HG03378 (cell line): ENCODE measurements around the gene ABCB11.

Source experiments
- ATAC-seq: cut with Tn5 transposase; IDR thresholded peaks from one replicate; pipeline ENCODE4 v1.9.1; 2021; ENCODE audit warnings: mild to moderate bottlenecking, moderate library complexity; ENCODE audit not compliant: unreplicated experiment

ABCB11 gene

GRCh38 chr2:169010633-169011460 is 20.3 kb downstream of the ABCB11 start:
- ATAC-seq, result no peak

GRCh38 chr2:169009865-169010579 is 21.1 kb downstream of the ABCB11 start:
- no peak for ATAC-seq

DNA sequence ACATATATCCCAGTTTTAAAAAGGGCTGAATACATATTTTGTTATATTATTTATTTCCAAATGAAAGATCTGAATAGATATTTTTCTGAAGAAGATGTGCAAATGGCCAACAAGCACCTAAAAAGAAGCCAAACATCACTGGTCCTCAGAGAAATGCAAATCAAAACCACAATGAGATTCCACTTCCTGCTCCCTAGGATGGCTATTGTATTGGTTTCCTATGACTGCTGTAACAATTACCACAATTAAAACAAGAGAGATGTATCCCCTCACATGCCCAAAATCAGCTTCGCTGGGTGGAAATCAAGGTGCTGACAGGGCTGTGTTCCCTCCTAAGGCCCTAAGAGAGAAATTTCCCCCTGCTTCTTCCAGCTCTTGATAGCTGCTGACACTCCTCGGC is 23.2 kb downstream of the ABCB11 start:
- no peak for ATAC-seq

GRCh38 chr2:169007356-169007755 is 23.8 kb downstream of the ABCB11 start:
- no peak for ATAC-seq

- ATAC-seq, result no peak
These were observed 24.5 kb downstream of the ABCB11 start for GRCh38 chr2:169006665-169007064.

GRCh38 chr2:169005994-169006393 is 25.1 kb downstream of the ABCB11 start:
- ATAC-seq, result no peak

- ATAC-seq, result no peak
These were observed 26.0 kb downstream of the ABCB11 start for GRCh38 chr2:169005080-169005598.

- ATAC-seq, result no peak
These were observed 28.9 kb downstream of the ABCB11 start for GRCh38 chr2:169002161-169002738.

DNA sequence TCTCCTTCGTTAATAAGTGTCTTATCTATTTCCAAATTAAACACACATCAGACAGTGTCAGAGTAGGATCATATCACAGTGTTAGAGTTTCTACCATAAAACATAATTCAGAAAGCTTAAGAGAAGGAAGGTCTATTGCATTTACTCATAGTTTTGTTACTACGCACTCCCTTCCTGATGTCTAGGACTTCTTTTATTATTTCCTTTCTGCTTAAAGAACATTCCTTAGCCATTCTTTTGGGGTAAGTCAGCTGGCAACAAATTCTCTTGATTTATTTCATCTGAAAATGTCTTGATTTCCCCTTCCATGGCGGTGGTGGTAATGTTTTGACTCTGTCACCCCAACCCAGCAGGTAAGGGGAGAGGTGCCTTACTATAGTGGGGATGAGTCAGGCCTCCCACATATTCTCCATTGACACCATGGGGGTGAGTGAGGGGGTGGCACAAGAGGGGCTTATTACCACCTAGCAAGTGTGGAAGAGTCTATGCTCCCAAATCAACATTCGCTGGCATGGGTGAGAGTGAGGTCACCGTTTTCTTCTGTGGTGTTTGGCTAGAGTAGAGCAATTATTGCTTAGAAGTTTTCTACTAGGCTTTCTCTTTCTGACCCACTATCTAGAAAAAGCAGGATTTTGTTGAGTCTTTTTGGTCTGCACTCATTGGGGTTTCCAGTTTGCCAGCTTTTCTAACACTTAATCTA is 29.9 kb downstream of the ABCB11 start:
- ATAC-seq, result no peak

- no peak for ATAC-seq
These were observed 31.4 kb downstream of the ABCB11 start for GRCh38 chr2:168999668-169000213.

DNA sequence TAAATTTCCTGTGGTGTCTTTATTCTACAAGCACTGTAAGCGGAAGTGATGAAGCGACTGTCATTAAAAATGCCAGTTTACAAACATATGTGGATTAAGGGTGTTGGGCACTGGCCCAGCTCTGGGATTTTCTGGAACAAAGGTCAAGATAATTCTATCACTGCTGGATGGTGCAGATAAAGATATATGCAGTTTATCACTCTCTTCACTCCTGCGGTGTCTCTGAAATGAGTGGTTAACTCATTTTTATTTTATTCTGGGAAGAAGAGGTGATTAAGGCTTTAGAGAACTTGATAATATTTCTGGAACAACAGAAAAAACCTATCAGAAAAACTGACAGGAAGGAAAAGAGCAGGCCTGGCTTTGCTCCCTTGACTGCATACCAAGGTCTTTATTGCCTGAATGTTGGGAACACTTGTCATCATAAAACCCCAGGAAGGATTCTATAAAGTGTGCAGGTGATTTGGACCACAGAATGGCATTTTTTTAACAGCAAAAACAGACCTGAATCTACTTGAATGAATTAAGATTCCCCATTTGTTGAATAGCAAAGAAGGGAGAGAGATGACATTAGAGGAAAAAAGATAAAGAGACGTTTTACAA is 32.4 kb downstream of the ABCB11 start:
- no peak for ATAC-seq

- no peak for ATAC-seq
These were observed 33.3 kb downstream of the ABCB11 start for GRCh38 chr2:168997794-168998193.

GRCh38 chr2:168997118-168997521 is 34.0 kb downstream of the ABCB11 start:
- ATAC-seq, result no peak

DNA sequence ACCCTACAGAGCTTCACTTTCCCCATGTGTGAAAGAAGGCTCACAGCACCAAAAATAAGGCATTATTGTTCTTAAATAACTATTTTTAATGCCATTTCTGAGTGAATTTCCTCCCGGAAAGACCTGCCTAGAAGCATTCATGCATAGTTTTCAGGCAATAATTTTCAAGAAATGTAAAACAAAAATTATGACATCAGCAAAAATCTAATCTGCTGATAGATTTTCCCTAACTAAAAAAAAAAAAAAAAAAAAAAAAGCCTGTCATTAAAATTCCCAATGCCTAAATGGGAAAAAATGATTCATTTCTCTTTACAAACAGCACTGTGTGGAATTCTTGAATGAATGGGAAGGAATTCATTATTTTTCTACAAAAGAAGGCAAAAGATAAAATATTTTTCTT is 35.4 kb downstream of the ABCB11 start:
- no peak for ATAC-seq

- ATAC-seq, result no peak
These were observed 37.6 kb downstream of the ABCB11 start for GRCh38 chr2:168993538-168993937.

DNA sequence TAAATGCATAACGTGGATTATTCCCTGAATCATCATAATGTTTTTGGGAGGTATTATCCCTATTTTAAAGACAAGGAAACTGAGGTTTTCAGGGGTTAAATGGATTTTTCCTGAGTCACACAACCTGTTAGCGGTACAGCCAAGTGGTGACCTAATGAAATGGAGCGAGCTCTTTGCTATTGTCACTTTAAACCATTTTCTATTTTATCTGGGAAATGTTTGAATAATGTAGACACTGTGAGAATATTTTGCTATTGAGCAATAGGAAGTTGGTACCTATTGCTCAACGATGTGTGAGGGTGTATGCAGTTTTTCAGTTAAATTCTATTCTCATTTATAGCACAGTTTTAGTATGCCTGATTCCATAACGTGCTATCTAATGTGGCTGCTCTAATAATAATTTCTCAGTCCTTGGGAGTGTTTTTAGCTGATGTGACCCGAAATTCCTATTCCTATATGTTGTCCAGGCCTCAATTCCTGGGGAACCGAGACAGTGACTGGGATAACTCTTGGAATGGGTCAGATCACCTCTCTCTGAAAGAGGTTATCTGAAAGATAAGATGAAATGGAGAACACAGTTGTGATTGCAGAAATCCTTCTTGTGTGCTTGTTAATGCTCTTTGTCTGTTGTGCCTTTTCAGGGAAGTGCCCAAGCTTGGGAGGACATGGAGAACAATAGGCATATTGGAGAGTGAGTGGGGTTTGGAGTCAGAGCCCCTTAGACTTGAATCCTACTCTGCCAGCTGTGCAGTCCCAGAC is 38.4 kb downstream of the ABCB11 start:
- no peak for ATAC-seq

- no peak for ATAC-seq
These were observed 39.1 kb downstream of the ABCB11 start for GRCh38 chr2:168992026-168992425.

DNA sequence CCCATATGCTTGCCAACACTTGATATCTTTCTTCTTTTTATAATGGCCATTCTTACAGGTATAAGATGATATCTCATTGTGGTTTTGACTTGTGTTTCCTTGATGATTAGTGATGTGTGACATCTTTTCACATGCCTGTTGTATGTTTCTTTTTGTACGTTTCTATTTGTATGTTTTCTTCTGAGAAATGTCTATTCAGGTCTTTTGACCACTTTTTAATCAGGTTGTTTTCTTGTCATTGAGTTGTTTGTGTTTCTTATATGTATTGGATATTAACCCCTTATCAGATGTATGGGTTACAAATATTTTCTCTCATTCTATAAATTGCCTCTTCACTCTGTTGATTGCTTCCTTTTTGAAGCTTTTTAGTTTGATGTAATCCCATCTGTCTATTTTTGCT is 42.4 kb downstream of the ABCB11 start:
- ATAC-seq, result no peak

GRCh38 chr2:168986398-168986943 is 44.7 kb downstream of the ABCB11 start:
- ATAC-seq, result no peak
